ENCODE measurements around the gene COX19.

COX19 gene

DNA sequence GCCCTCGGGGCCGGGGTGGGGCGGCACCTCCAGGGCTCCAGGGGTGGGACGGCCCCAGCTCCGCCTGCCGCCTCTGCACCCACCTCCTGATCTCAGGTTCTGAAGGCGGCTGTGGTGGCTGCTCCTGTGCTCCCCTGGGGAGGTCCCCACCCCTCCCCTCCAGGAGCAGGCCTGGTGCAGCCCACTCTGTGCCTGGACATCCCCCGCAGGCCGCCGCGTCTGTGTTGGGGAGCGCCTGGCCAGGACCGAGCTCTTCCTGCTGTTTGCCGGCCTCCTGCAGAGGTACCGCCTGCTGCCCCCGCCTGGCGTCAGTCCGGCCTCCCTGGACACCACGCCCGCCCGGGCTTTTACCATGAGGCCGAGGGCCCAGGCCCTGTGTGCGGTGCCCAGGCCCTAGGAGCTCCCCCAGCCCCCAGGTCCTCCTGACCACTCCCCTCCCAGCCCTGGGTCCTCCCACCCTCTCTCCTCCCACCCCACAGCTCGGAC is 13.1 kb upstream of the COX19 start:
- H3K4me1 Mint-ChIP-seq, result no peaks in the 10 kb centered on the region
- H3K36me3 Mint-ChIP-seq, result no peaks in the 10 kb centered on the region
- no peak overlapping the region for H3K27ac Mint-ChIP-seq
- no peaks in the 10 kb centered on the region for H3K9me3 Mint-ChIP-seq
- no peaks in the 10 kb centered on the region for H3K27me3 Mint-ChIP-seq
- H3K4me3 Mint-ChIP-seq, result no peak overlapping the region

DNA sequence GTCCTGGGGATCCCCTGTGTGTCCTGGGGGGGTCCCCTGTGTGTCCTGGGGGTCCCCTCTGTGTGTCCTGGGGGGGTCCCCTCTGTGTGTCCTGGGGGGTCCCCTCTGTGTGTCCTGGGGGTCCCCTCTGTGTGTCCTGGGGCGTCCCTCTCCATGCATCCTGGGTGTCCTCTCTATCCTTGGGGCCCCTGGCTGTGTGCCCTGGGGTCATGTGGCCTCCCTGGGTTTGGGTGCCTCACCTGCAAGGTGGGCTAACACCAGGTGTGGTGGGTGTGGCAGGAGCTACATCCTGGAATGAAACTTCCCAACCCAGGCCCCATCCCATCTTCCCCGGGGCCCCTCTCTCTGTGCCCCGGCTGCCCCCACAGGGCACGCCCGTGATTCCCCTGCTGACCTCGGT is 12.6 kb upstream of the COX19 start:
- Mint-ChIP-seq H3K4me1 (no peaks in the 10 kb centered on the region), H3K4me3 (no peak overlapping the region), H3K27ac (no peak overlapping the region), H3K36me3 (no peaks in the 10 kb centered on the region), H3K9me3 (no peaks in the 10 kb centered on the region), H3K27me3 (no peaks in the 10 kb centered on the region)

DNA sequence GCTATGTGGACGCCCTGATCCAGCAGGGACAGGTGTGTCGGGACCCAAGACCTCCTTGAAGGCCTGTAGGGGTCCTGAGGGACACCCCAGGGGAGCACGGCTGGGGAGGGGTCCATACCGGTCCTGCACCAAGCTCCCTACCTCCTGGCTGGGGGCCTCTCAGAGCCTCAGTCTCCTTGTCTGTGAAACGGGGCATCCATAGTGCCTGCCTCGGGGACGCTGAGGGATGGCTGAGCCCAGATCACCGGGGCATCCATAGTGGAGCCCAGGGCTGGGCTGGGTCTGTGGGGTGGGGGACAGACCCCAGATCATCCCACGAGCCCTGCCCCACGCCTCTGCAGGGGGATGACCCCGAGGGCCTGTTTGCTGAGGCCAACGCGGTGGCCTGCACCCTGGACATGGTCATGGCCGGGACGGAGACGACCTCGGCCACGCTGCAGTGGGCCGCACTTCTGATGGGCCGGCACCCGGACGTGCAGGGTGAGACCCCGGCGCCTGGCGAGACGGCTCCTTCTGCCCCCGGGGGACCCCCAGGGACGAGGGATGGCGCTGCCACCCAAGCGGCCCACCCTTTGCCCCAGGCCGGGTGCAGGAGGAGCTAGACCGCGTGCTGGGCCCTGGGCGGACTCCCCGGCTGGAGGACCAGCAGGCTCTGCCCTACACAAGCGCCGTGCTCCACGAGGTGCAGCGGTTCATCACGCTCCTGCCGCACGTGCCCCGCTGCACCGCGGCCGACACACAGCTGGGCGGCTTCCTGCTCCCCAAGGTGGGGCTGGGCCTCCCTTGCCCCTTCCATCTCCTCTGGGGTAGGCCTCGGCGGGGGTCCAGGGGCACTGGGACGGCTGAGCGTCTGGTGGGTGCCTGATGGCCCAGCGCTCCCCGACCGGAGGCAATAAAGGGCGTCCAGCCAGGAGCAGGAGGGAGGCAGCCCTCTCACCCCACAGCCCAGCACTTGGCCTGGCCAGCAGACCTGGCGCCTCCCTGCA is 11.7 kb upstream of the COX19 start:
- Mint-ChIP-seq H3K4me3 (no peak overlapping the region), H3K27me3 (no peaks in the 10 kb centered on the region), H3K9me3 (no peaks in the 10 kb centered on the region), H3K4me1 (no peaks in the 10 kb centered on the region), H3K36me3 (no peaks in the 10 kb centered on the region), H3K27ac (no peak overlapping the region)

DNA sequence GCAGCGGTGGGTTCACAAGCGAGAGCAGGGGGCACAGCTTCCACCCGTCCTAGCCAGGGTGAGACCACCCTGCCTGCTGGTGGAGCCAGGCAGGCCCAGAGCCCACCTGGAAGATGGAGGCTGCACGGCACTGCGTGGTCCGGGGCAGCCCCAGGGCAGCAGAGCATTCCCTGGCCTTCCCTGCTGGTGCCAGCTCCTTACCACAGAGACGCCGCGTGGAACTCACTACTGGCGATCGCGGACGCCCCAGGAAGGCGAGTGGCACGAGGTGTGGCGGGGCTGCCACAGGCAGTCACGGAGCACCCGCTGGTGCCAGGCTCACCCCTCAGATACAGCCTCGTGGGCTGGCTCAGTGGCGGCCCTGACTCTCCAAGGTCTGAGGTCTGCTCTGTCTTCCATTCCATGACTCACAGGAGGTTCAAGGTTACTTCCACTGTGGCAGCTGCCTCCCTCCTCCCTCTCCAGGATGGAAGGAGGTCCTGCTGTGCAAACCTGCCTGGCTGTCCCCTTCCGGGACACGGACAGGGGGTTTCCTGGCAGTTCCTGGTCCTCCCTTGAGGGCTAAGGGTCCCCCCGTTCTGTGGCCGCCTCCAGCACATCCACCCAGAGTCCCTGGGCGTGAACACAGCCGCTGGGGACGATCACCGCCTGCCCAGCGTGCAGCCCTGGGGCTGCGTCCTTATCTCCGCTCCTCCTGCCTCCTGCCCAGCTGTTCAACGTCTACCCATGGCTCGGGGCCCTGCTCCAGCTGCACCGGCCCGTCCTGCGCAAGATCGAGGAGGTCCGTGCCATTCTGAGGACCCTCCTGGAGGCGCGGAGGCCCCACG is 10.8 kb upstream of the COX19 start:
- Mint-ChIP-seq H3K27me3 (no peaks in the 10 kb centered on the region), H3K27ac (no peak overlapping the region), H3K4me3 (no peak overlapping the region), H3K4me1 (no peaks in the 10 kb centered on the region), H3K9me3 (no peaks in the 10 kb centered on the region), H3K36me3 (no peaks in the 10 kb centered on the region)

DNA sequence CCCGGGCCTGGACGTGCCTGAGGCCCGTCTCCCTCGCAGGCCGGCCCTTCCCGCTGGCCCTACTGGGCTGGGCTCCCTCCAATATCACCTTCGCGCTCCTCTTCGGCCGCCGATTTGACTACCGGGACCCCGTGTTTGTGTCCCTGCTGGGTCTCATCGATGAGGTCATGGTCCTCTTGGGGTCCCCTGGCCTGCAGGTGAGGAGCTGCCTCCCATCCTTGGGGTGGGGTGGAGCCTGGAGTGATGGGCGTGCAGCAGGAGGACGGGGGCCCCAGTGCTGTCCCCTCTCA is 9.7 kb upstream of the COX19 start:
- H3K36me3 Mint-ChIP-seq, result no peaks in the 10 kb centered on the region
- H3K27me3 Mint-ChIP-seq, result no peaks in the 10 kb centered on the region
- no peak overlapping the region for H3K27ac Mint-ChIP-seq
- no peaks in the 10 kb centered on the region for H3K4me1 Mint-ChIP-seq
- no peaks in the 10 kb centered on the region for H3K9me3 Mint-ChIP-seq
- H3K4me3 Mint-ChIP-seq, result no peak overlapping the region

DNA sequence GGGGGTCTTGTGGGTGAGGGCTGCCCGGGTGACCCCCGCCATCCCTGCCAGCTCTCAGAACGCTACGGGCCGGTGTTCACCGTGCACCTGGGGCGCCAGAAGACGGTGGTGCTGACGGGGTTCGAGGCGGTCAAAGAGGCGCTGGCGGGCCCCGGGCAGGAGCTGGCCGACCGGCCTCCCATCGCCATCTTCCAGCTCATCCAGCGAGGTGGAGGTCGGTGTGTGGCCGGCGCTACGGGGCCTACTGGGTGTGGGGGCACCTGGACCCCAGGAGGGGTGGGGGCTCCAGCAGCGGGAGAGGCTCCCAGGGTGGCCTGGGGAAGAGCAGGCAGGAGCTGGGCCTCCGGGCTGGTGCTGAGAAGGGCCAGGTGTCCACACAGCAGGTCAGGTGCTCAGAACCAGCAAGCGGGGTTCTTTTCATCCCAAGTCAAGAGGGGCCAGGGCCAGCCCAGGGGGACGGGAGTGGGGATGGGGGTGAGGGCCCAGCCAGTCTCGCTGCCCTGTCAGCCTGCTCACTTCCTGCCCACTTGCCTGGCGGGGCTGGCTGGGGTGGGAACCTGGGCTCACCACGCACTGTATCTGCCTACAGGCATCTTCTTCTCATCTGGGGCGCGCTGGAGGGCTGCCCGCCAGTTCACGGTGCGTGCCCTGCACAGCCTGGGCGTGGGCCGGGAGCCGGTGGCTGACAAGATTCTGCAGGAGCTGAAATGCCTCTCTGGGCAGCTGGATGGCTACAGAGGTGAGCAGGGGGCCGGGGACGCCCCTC is 9.2 kb upstream of the COX19 start:
- H3K9me3 Mint-ChIP-seq, result no peaks in the 10 kb centered on the region
- no peaks in the 10 kb centered on the region for H3K27me3 Mint-ChIP-seq
- no peak overlapping the region for H3K27ac Mint-ChIP-seq
- no peak overlapping the region for H3K4me3 Mint-ChIP-seq
- no peaks in the 10 kb centered on the region for H3K4me1 Mint-ChIP-seq
- H3K36me3 Mint-ChIP-seq, result no peaks in the 10 kb centered on the region

DNA sequence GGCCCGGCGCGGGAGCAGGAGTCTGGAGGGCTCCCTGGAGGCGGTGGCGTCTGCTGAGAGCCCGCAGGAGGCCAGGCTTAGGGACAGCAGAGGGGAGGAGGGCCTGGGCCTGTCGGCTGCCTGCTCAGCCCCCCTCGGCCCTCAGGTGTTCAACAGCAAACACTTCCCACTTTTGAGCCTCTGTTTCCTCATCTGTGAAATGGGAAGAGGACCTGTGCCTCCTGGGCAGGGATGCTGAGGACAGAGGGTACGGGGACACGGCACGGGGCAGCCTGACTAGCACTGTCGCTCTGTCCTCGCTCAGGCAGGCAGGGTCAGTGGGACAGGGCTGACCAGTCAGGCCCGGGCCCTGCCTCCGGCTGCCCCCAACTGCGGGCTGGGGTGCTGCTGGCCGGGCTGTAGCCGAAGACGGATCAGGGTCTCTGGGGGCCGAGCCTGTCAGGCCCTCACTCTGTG is 8.3 kb upstream of the COX19 start:
- H3K27me3 Mint-ChIP-seq, result no peaks in the 10 kb centered on the region
- no peaks in the 10 kb centered on the region for H3K36me3 Mint-ChIP-seq
- H3K4me3 Mint-ChIP-seq, result no peak overlapping the region
- H3K27ac Mint-ChIP-seq, result no peak overlapping the region
- no peaks in the 10 kb centered on the region for H3K9me3 Mint-ChIP-seq
- H3K4me1 Mint-ChIP-seq, result no peaks in the 10 kb centered on the region

DNA sequence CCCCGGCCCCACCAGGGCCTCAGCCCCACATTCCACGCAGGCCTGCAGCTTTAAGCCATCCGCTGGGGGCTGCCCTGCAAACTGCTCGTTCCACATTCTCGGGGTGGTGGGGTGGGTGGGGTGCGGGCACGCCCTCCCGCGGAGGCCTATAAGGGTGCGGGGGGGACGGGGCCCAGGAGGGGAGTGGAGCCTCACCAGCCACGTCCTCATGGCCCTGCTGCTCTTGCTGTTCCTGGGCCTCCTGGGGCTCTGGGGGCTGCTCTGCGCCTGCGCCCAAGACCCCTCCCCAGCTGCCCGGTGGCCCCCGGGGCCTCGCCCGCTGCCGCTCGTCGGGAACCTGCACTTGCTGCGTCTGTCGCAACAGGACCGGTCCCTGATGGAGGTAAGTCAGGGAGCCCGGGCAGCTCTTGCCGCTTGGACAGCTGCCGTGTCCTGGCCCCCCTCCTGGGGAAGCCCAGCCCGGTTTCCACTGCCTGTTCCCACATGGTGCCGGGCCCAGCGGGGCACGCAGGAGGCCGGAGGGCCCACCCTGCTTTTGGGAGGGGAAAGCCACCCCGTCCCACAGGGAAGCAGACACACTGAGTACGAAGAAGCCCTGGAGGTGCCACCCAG is 7.8 kb upstream of the COX19 start, which contains the start of gene CYP2W1:
CYP2W1 (plus strand) TSS at position 178 of the 612 bp plus-strand sequence; CDS start at position 209, 31 bp downstream.
- Mint-ChIP-seq H3K4me3 (no peak within 1 kb of the TSS), H3K27ac (no peak within 1 kb of the TSS), H3K9me3 (no peaks in the 10 kb centered on the region), H3K4me1 (no peaks in the 10 kb centered on the region), H3K27me3 (no peaks in the 10 kb centered on the region), H3K36me3 (no peaks in the 10 kb centered on the region)

DNA sequence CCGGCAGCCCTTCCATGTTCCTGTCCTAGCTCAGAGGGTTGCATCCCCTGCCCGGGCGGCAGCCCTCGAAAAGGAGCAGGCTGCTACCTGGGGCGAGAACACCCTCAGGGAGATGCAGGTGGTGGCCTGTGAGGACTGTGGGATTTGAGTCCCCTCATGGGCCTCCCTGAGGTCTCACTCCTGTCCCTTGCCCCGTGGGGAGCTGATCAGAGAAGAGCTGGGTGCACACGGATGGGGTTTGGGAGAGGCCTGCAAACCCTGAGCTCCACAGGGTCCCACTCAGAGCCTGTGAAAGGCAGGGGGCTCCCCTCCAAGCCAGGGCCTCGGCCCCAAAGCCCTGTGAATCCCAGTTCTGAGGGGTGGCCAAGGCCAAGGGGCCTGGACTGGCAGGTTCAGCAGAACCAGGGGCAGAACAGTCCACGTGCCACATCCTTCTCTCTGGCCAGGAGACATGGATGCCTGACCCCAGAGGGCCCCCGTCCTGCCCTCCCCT is 7.2 kb upstream of the COX19 start:
- H3K9me3 Mint-ChIP-seq, result no peaks in the 10 kb centered on the region
- no peak overlapping the region for H3K27ac Mint-ChIP-seq
- no peaks in the 10 kb centered on the region for H3K4me1 Mint-ChIP-seq
- H3K36me3 Mint-ChIP-seq, result no peaks in the 10 kb centered on the region
- no peak overlapping the region for H3K4me3 Mint-ChIP-seq
- no peaks in the 10 kb centered on the region for H3K27me3 Mint-ChIP-seq

DNA sequence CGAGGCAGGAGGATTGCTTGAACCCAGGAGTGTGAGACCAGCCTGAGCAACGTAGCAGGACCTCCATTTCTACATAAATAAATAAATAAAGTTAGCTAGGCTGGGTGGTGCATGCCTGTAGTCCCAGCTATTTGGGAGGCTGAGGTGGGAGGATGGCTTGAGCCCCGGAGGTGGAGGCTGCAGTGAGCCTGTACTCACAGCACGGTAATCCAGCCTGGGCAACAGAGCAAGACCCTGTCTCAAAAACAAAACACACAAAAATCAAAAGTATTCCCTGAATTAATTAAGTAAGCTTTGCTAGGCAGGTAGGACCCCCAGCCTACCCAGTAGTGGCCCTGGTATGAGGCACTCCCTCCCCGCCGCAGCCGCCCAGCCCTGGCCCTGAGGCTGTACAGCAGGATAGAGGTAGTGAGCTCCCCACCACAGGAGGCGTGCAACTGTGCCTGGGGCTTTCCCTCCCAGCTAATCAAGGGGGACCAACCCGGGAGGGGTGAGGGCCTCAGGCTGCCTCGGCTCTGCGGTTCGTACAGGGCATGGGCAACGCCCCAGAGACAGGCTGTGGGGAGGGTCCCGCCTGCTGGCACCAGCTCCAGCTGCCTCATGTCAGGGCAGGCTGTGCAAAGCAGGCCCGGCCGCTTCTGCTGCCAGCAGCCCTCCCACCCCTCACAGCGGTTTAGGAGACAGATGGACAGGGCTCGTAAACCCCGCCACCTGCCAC is 6.6 kb upstream of the COX19 start:
- H3K4me3 Mint-ChIP-seq, result no peak overlapping the region
- H3K36me3 Mint-ChIP-seq, result no peaks in the 10 kb centered on the region
- no peaks in the 10 kb centered on the region for H3K9me3 Mint-ChIP-seq
- no peaks in the 10 kb centered on the region for H3K4me1 Mint-ChIP-seq
- no peak overlapping the region for H3K27ac Mint-ChIP-seq
- H3K27me3 Mint-ChIP-seq, result no peaks in the 10 kb centered on the region

DNA sequence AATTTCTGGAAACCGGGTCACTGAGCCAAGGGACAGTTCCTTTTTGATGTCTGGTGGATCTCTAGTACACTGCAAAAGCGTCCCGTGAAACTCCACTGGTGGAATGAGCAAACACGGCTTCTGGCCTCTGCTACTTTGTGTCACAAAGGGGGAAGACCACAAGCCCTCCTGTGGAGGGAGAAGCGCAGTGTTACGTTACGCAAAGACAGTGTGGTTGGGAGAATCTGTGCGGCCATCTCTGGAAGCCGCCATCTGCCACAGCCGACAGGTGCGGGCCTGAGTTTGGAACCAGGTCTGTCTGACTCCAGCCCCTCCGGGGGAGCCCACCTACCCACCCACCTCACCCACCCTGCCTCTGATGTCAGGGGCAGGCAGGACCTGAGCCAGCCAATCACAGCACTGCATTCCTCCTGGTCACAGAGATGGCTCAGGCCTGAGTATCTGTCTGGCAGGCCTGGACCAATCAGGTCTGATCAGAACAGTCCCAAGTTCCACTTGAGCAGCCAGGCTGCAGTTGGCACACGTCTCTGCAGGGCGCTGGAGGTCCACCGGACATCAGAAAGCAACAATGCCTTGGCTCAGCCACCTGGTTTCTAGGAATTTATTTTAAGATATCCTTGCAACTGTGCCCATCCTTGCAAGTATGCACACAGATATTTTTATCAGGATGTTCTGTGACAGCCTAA is 4.7 kb upstream of the COX19 start:
- no peaks in the 10 kb centered on the region for H3K27me3 Mint-ChIP-seq
- H3K36me3 Mint-ChIP-seq, result no peaks in the 10 kb centered on the region
- H3K4me1 Mint-ChIP-seq, result no peaks in the 10 kb centered on the region
- no peak overlapping the region for H3K27ac Mint-ChIP-seq
- H3K9me3 Mint-ChIP-seq, result no peaks in the 10 kb centered on the region
- no peak overlapping the region for H3K4me3 Mint-ChIP-seq

DNA sequence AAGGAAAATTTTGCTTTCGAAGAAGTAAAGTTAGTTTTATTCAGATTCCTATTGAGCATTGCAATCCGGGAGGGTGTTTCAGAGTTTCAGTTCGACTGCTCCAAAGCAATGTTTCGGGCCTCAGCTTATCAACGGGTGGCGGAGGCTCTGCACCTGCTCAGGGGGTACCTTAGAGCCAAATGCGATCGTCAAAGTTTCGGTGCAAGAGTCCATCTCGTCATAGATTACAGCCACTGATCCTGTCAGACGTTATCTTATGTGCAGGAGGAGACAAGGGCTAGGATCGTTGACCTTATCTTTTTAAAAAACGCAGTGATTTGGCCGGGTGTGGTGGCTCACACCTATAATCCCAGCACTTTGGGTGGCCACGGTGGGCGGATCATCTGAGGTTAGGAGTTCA is 3.8 kb upstream of the COX19 start:
- Mint-ChIP-seq H3K27ac (no peak overlapping the region), H3K36me3 (no peaks in the 10 kb centered on the region), H3K9me3 (no peaks in the 10 kb centered on the region), H3K4me1 (no peaks in the 10 kb centered on the region), H3K4me3 (no peak overlapping the region), H3K27me3 (no peaks in the 10 kb centered on the region)

DNA sequence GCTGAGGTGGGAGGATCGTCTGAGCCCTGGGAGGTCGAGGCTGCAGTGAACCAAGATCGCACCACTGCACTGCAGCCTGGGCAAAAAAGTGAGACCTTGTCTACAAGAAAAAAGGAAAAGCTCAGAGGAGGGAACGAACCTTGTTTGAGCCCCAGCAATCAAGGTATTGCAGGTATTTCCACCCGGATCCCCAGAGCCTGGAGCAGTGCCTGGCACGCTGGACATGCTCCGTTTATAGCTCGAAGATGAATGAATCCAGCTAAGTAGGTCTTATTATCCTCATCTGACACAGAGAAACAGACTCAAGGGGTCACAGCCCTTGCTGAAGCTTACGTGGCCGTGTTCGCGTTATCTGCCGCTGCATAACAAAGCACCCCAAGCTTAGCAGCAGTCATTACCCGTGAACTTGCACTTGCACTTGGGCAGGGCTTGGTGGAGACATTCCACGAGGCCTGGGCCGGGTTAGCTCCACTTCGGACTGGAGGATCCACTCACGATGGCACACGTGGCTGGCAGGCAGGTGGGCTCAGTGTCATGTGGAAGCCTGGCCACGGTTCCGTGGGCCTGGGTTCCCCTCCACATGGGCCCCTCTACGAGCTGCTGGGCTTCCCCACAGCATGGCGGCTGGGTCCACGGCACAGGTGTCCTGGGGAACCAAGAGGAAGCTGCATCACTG is 3.2 kb upstream of the COX19 start:
- Mint-ChIP-seq H3K9me3 (no peaks in the 10 kb centered on the region), H3K27me3 (no peaks in the 10 kb centered on the region), H3K4me1 (peaks cover under 1% of the 10 kb centered on the region), H3K4me3 (no peak overlapping the region), H3K36me3 (no peaks in the 10 kb centered on the region), H3K27ac (no peak overlapping the region)

DNA sequence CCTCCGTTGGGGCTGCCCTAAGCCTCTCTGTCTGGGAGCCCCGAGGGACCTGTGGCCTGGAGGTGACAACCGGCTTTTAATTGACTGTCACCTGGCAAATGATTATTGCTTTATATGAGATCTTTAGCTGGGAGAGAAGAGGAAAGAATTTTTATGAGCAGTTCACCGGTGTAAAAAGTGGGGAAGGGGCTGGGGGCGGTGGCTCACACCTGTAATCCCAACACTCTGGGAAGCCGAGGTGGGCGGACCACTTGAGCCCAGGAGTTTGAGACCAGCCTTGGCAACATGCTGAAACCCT is 2.6 kb upstream of the COX19 start:
- Mint-ChIP-seq H3K4me3 (no peak overlapping the region), H3K27ac (no peak overlapping the region)

More for the DNA sequence above, 2.6 kb upstream of the COX19 start:
- Mint-ChIP-seq H3K4me1 (peaks cover 6% of the 10 kb centered on the region), H3K9me3 (no peaks in the 10 kb centered on the region), H3K27me3 (no peaks in the 10 kb centered on the region), H3K36me3 (no peaks in the 10 kb centered on the region)
